ENCODE results near the gene FBN1.

DNA sequence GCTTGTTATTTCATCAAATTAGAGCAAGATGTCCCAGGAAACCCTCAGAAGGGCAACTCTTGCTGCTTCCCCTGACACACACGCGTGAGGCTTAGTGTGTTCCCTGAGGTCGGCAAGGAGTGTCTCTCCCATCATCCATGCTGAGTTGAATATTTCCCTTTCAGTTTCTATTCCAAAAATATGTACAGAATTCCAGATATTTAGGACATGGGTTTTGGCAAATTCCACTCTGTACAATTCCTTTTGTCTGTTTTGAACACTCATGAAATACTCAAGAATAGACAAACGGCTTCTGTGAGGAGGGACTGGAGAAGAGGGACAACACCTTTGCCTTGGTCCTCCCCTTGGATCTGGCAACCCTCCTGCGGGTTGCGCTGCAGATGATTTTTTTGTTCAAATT lies 176.2 kb downstream of the FBN1 start:
- TF ChIP-seq, protein P1, sequence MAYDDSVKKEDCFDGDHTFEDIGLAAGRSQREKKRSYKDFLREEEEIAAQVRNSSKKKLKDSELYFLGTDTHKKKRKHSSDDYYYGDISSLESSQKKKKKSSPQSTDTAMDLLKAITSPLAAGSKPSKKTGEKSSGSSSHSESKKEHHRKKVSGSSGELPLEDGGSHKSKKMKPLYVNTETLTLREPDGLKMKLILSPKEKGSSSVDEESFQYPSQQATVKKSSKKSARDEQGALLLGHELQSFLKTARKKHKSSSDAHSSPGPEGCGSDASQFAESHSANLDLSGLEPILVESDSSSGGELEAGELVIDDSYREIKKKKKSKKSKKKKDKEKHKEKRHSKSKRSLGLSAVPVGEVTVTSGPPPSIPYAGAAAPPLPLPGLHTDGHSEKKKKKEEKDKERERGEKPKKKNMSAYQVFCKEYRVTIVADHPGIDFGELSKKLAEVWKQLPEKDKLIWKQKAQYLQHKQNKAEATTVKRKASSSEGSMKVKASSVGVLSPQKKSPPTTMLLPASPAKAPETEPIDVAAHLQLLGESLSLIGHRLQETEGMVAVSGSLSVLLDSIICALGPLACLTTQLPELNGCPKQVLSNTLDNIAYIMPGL (CRISPR knock-in tag; IDR thresholded peaks at IDR 0.05): no peak
- TF ChIP-seq, protein P2, sequence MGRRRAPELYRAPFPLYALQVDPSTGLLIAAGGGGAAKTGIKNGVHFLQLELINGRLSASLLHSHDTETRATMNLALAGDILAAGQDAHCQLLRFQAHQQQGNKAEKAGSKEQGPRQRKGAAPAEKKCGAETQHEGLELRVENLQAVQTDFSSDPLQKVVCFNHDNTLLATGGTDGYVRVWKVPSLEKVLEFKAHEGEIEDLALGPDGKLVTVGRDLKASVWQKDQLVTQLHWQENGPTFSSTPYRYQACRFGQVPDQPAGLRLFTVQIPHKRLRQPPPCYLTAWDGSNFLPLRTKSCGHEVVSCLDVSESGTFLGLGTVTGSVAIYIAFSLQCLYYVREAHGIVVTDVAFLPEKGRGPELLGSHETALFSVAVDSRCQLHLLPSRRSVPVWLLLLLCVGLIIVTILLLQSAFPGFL (CRISPR knock-in tag; IDR thresholded peaks at IDR 0.05; ENCODE audit: borderline replicate concordance): no peak
- TF ChIP-seq, protein P3, sequence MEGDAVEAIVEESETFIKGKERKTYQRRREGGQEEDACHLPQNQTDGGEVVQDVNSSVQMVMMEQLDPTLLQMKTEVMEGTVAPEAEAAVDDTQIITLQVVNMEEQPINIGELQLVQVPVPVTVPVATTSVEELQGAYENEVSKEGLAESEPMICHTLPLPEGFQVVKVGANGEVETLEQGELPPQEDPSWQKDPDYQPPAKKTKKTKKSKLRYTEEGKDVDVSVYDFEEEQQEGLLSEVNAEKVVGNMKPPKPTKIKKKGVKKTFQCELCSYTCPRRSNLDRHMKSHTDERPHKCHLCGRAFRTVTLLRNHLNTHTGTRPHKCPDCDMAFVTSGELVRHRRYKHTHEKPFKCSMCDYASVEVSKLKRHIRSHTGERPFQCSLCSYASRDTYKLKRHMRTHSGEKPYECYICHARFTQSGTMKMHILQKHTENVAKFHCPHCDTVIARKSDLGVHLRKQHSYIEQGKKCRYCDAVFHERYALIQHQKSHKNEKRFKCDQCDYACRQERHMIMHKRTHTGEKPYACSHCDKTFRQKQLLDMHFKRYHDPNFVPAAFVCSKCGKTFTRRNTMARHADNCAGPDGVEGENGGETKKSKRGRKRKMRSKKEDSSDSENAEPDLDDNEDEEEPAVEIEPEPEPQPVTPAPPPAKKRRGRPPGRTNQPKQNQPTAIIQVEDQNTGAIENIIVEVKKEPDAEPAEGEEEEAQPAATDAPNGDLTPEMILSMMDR (IDR thresholded peaks at IDR 0.05): no peak
- TF ChIP-seq, protein P4, sequence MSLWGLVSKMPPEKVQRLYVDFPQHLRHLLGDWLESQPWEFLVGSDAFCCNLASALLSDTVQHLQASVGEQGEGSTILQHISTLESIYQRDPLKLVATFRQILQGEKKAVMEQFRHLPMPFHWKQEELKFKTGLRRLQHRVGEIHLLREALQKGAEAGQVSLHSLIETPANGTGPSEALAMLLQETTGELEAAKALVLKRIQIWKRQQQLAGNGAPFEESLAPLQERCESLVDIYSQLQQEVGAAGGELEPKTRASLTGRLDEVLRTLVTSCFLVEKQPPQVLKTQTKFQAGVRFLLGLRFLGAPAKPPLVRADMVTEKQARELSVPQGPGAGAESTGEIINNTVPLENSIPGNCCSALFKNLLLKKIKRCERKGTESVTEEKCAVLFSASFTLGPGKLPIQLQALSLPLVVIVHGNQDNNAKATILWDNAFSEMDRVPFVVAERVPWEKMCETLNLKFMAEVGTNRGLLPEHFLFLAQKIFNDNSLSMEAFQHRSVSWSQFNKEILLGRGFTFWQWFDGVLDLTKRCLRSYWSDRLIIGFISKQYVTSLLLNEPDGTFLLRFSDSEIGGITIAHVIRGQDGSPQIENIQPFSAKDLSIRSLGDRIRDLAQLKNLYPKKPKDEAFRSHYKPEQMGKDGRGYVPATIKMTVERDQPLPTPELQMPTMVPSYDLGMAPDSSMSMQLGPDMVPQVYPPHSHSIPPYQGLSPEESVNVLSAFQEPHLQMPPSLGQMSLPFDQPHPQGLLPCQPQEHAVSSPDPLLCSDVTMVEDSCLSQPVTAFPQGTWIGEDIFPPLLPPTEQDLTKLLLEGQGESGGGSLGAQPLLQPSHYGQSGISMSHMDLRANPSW (CRISPR knock-in tag; conservative IDR thresholded peaks at IDR 0.05; ENCODE audit: low read depth): no peak

All from WTC11 (cell line).